Mesothelial cell of epicardium (in vitro differentiated cells): ENCODE data around the gene MC4R. TPM values are rescaled to one million over a fixed set of nuclear protein-coding genes. Genes with fewer than 3 reads are reported as not detected.

ENCODE experiments used
- DNase-seq, 2 experiments: peaks; one replicate each; pipeline ENCODE4 v3.0.0; 2021; ENCODE audit warnings: low spot score in 2 of 2; ENCODE audit not compliant: unreplicated experiment in 2 of 2
- H3K27ac Mint-ChIP-seq: 2 replicates; pipeline ENCODE4 v1.8.0; 2021; ENCODE audit warnings: mixed read lengths
- H3K27me3 Mint-ChIP-seq: 2 replicates; pipeline ENCODE4 v1.8.0; 2021; ENCODE audit warnings: low read depth, mixed read lengths
- H3K36me3 Mint-ChIP-seq: 2 replicates; pipeline ENCODE4 v1.8.0; 2021; ENCODE audit warnings: mixed read lengths
- H3K4me1 Mint-ChIP-seq: 2 replicates; pipeline ENCODE4 v1.8.0; 2021; ENCODE audit warnings: mixed read lengths
- H3K4me3 Mint-ChIP-seq: 2 replicates; pipeline ENCODE4 v1.8.0; 2021; ENCODE audit warnings: mild to moderate bottlenecking, moderate library complexity, mixed read lengths
- H3K9me3 Mint-ChIP-seq: 2 replicates; pipeline ENCODE4 v1.8.0; 2021; ENCODE audit warnings: mixed read lengths
- CTCF ChIP-seq: fragments of 200-600 bp; sonication (generic); IDR thresholded peaks from one replicate; pipeline ENCODE4 v1.5.0; 2021; ENCODE audit warnings: antibody characterized with exemption; ENCODE audit not compliant: unreplicated experiment
- total RNA-seq: library from RNA; stranded (reverse); gene quantifications from 3 replicates; pipeline ENCODE4 v1.2.1, GENCODE V29; 2021

Gene MC4R
- total RNA-seq, 1 donor from 2014 or later: not detected

DNA sequence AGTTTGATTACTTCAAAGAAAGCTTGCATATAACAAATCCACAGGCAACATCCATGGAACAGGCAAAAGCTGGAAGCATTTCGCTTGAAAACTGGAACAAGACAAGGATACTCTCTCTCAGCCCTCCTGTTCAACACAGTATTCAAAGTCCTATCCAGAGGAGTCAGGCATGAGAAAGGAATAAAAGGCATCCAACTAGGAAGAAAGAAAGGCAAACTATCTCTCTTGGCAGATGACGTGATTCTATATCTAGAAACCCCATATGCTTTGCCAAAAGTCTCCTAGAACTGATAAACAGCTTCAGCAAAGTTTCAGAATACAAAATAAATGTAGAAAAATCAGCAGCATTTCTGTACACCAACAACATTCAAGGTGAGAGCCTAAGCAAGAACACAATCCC, 34.1 kb upstream of the MC4R start:
- H3K36me3 Mint-ChIP-seq: no peaks in the 10 kb centered on the region
- H3K27ac Mint-ChIP-seq: no peak overlapping the region
- H3K4me3 Mint-ChIP-seq: no peak overlapping the region
- H3K27me3 Mint-ChIP-seq: peaks cover 34% of the 10 kb centered on the region
- no peaks in the 10 kb centered on the region for H3K9me3 Mint-ChIP-seq
- TF ChIP-seq CTCF: no peak
- no peak for DNase-seq
- no peaks in the 10 kb centered on the region for H3K4me1 Mint-ChIP-seq

DNA sequence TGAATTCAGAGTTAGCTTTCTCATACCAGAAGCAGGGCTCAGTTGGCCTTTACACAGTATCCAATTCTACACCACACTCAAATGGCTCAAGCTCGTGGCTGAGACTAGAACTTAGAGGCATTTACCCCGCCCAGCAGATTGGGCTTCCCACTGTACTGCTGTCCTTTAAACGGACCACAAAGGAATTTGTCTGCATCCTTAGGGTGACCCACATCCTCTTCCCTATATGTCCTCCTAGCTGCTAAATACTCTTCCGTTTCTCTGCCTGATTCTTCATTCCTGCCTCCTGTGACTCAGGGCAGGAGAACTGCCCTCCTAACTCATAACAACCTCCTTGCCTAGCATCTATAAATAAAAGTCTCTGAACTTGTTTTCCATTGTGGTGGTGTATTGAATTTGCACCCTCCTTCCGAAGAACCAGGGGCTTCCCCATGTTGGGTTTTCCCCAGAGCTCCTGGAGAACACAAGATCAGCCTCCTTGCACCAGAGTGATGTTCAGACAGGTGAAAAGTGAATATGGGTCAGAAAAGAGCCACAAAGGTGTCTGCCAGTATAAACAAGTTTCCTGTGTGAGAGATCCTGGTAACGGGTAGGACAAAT, 32.0 kb upstream of the MC4R start:
- no peak for TF ChIP-seq CTCF
- Mint-ChIP-seq H3K36me3 (no peaks in the 10 kb centered on the region), H3K27ac (no peak overlapping the region), H3K4me1 (no peaks in the 10 kb centered on the region), H3K4me3 (no peak overlapping the region), H3K27me3 (peaks cover 32% of the 10 kb centered on the region), H3K9me3 (no peaks in the 10 kb centered on the region)
- DNase-seq: no peak

DNA sequence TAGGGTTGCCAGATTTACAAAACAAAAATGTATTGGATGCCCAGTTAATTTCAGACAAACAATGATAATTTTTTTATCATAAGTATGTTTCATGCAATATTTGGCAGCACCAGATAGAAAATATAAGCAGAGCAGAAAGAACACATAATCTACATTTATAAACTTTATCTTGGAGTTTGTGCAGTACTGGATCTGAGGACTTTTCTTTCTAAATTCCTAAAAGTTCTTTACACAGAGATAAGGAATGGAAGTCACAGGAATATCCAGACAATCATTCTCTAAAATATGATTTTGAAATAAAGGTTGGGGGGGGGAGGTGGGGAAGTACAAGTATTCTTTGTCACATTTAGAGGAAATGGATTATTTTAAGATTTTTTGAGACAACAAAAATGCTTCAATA, 28.8 kb upstream of the MC4R start:
- Mint-ChIP-seq H3K27me3 (peaks cover 18% of the 10 kb centered on the region), H3K4me1 (no peaks in the 10 kb centered on the region), H3K36me3 (no peaks in the 10 kb centered on the region), H3K27ac (no peak overlapping the region), H3K4me3 (no peak overlapping the region), H3K9me3 (no peaks in the 10 kb centered on the region)
- no peak for DNase-seq
- no peak for TF ChIP-seq CTCF

GRCh38 chr18:60391571-60392226, 19.1 kb upstream of the MC4R start:
- TF ChIP-seq CTCF: no peak
- no peaks in the 10 kb centered on the region for H3K9me3 Mint-ChIP-seq

DNA sequence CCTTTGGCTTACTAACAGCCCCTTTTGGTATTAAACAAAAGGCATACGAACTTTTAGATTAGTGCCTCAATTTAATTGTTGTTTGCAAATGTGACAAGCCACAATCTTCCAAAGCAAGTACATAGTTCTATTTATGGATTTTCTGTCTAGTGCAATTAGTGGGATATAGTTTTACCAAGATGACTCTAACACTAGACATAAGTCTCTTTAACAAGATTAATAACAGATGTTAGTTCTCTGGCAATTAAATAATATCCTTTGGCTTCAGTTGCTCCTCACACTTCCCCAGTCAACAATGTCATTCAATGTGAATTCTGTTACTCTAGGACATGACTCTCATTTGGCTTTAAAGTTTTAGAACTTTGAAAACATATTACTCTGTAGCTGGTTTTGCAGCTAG, 16.7 kb upstream of the MC4R start:
- no peak overlapping the region for H3K27ac Mint-ChIP-seq
- no peak for TF ChIP-seq CTCF
- H3K36me3 Mint-ChIP-seq: no peaks in the 10 kb centered on the region
- no peaks in the 10 kb centered on the region for H3K4me1 Mint-ChIP-seq
- H3K4me3 Mint-ChIP-seq: no peak overlapping the region
- H3K9me3 Mint-ChIP-seq: no peaks in the 10 kb centered on the region
- no peak for DNase-seq
- H3K27me3 Mint-ChIP-seq: no peaks in the 10 kb centered on the region

More at GRCh38 chr18:60391571-60392226, 19.1 kb upstream of the MC4R start:
- H3K4me3 Mint-ChIP-seq: no peak overlapping the region
- H3K27me3 Mint-ChIP-seq: no peaks in the 10 kb centered on the region
- no peak overlapping the region for H3K27ac Mint-ChIP-seq
- H3K4me1 Mint-ChIP-seq: no peaks in the 10 kb centered on the region
- DNase-seq: no peak
- H3K36me3 Mint-ChIP-seq: no peaks in the 10 kb centered on the region

DNA sequence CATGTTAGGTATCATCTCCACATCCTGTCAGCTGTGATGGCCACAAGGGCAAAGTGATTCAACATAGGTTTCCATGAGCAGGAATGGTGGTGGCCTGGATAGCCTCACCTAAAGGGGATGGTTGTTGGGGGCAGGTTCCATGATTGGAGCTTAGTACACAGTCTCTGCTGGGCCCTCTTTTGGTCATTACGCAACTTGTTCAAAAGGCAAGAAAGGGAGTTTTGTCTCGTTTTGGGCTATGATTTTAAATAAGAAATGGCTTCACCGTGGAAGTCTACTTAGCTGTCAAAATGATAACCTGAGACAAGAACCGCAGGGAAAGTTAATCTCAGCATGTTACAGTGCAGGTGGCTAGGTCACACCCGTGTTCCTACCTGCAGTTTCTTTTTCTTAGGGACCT, 13.1 kb upstream of the MC4R start:
- Mint-ChIP-seq H3K4me1 (no peaks in the 10 kb centered on the region), H3K36me3 (no peaks in the 10 kb centered on the region), H3K9me3 (no peaks in the 10 kb centered on the region), H3K4me3 (no peak overlapping the region), H3K27me3 (peaks cover 6% of the 10 kb centered on the region), H3K27ac (no peak overlapping the region)
- no peak for TF ChIP-seq CTCF
- DNase-seq: no peak
